ENCODE results near the gene GDPGP1.
"Not testable (repeated sequence)": the region's sequence is repeated elsewhere in the genome, so short reads cannot be mapped to it uniquely, and the experiment has no call there.

- not testable (repeated sequence) for TF ChIP-seq CTCF, POLR2A, POLR2AphosphoS5 (IDR thresholded peaks at IDR 0.05)
Measured at GRCh38 chr15:90278467-90278866, 44.5 kb downstream of the GDPGP1 start.

Measured in breast epithelium (tissue), 3 donors.